Measurements from ENCODE around the gene RIC8A.
"Not testable (repeated sequence)": the region's sequence is repeated elsewhere in the genome, so short reads cannot be mapped to it uniquely, and the experiment has no call there.

RIC8A gene

GRCh38 chr11:220641-221215 lies 13.2 kb downstream of the RIC8A start:
- DNase-seq: not testable (repeated sequence)

GRCh38 chr11:221539-221938 lies 14.0 kb downstream of the RIC8A start:
- DNase-seq: no peak

GRCh38 chr11:221998-222789 lies 14.7 kb downstream of the RIC8A start:
- DNase-seq: no peak

GRCh38 chr11:223026-223789 lies 15.7 kb downstream of the RIC8A start:
- DNase-seq: no peak

GRCh38 chr11:223884-224283 lies 16.4 kb downstream of the RIC8A start:
- DNase-seq: no peak

- DNase-seq: no peak
Observed at GRCh38 chr11:224424-224823, 16.9 kb downstream of the RIC8A start.

- no peak for DNase-seq
Observed at GRCh38 chr11:225734-226453, 18.4 kb downstream of the RIC8A start.

- DNase-seq: no peak
Observed at GRCh38 chr11:227824-228379, 20.4 kb downstream of the RIC8A start.

- no peak for DNase-seq
Observed at GRCh38 chr11:230431-230830, 22.9 kb downstream of the RIC8A start.

GRCh38 chr11:232783-233565 lies 25.5 kb downstream of the RIC8A start:
- DNase-seq: no peak

GRCh38 chr11:235180-235579 lies 27.7 kb downstream of the RIC8A start:
- no peak for DNase-seq

GRCh38 chr11:235609-235996 lies 28.1 kb downstream of the RIC8A start:
- DNase-seq: peak; percentile 60

GRCh38 chr11:235997-236773 lies 28.7 kb downstream of the RIC8A start, which contains the start of gene SIRT3:
TSS of gene SIRT3 (minus strand) at chr11:236342. CDS start at chr11:236328, 14 bp downstream.
- peak; percentile 95 for DNase-seq

GRCh38 chr11:236774-237767 lies 29.6 kb downstream of the RIC8A start, which contains the start of gene PSMD13:
TSS of gene PSMD13 (plus strand) at chr11:236976. CDS start at chr11:237050, 74 bp downstream.
- peak; percentile 95 for DNase-seq

GRCh38 chr11:238346-238745 lies 30.8 kb downstream of the RIC8A start:
- DNase-seq: not testable (repeated sequence)

GRCh38 chr11:240315-240714 lies 32.8 kb downstream of the RIC8A start:
- no peak for DNase-seq

GRCh38 chr11:241634-242033 lies 34.1 kb downstream of the RIC8A start:
- DNase-seq: no peak

- DNase-seq: no peak
Observed at GRCh38 chr11:244376-244775, 36.9 kb downstream of the RIC8A start.

GRCh38 chr11:249062-249461 lies 41.6 kb downstream of the RIC8A start:
- no peak for DNase-seq

GRCh38 chr11:250274-250673 lies 42.8 kb downstream of the RIC8A start:
- no peak for DNase-seq

Measured in NCI-H69 (cell line).